Measurements from ENCODE around the gene SERPINE2. TPM values are rescaled to one million over a fixed set of nuclear protein-coding genes. Genes with fewer than 3 reads are reported as not detected.

Gene SERPINE2
- total RNA-seq, 6 donors from 2014 or later = 1.0 to 11.7 (median 3.3) TPM

DNA sequence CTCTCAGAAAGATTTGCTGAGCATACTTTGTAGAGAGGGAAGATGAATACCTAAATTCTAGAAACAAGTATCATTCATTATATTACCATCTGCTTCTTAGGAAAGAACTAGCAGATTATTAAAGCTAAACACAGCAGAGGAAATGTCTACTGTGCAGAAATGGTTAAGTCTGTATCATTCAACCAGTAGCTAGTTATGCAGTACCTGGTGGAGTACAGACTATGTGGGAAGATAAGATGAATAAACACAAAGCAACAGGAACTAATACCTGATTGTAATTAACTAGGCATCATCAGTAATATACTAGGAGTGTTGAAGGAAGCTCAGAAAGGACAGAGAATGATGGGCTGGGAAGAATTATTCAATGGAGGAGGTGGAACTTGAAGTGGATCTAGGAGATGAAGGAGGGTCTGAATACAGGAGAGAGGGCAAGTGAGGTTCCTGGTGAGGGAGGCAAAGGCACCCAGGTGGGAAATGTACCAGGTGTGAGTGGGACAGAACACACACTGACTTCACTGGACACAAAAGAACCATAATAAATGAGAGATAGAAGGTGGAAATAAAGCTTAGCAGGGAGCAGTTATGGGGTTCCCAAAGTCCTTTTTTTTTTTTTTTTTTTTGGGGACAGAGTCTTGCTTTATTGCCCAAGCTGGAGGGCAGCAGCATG, 103.5 kb downstream of the SERPINE2 start:
- ATAC-seq (ENCODE audit: low FRiP score in 2 of 2) (no peak), DNase-seq (no peak)
- Histone ChIP-seq H3K27me3 (no peaks in the 10 kb centered on the region), H3K9me3 (no peaks in the 10 kb centered on the region), H3K36me3 (no peaks in the 10 kb centered on the region), H3K27ac (no peak overlapping the region), H3K4me1 (peaks cover 29 to 83% (median 61%) of the 10 kb centered on the region in 4 donors), H3K4me3 (no peak overlapping the region)
- TF ChIP-seq EP300 (IDR thresholded peaks at IDR 0.05) (no peak), POLR2A (IDR thresholded peaks at IDR 0.05) (no peak), POLR2AphosphoS5 (IDR thresholded peaks at IDR 0.05) (no peak)
- TF ChIP-seq, protein P1, sequence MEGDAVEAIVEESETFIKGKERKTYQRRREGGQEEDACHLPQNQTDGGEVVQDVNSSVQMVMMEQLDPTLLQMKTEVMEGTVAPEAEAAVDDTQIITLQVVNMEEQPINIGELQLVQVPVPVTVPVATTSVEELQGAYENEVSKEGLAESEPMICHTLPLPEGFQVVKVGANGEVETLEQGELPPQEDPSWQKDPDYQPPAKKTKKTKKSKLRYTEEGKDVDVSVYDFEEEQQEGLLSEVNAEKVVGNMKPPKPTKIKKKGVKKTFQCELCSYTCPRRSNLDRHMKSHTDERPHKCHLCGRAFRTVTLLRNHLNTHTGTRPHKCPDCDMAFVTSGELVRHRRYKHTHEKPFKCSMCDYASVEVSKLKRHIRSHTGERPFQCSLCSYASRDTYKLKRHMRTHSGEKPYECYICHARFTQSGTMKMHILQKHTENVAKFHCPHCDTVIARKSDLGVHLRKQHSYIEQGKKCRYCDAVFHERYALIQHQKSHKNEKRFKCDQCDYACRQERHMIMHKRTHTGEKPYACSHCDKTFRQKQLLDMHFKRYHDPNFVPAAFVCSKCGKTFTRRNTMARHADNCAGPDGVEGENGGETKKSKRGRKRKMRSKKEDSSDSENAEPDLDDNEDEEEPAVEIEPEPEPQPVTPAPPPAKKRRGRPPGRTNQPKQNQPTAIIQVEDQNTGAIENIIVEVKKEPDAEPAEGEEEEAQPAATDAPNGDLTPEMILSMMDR (IDR thresholded peaks at IDR 0.05) = no peak

DNA sequence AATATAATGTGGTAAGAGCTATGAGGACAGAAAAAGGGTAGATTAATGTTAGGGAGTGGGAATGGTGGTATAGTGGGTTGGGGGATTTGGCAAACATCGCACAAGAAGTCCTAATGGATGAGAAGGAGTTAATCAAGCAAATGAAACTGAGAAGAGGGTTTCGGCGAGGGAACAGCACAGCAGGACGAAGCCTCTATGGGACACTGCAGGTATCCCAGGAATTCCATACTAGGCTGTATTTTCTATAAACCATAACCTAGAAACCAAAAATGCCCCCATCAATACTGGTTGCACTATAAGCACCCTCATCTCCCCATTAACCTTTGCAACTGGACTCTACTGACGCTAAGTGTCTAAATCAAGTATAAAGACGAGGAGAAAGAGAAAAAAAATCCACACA, 104.2 kb downstream of the SERPINE2 start:
- no peak overlapping the region for H3K4me3 ChIP-seq
- no peaks in the 10 kb centered on the region for H3K9me3 ChIP-seq
- no peak for TF ChIP-seq EP300 (IDR thresholded peaks at IDR 0.05)
- TF ChIP-seq, protein P1 (IDR thresholded peaks at IDR 0.05) = no peak
- no peak for TF ChIP-seq POLR2A (IDR thresholded peaks at IDR 0.05)
- TF ChIP-seq POLR2AphosphoS5 (IDR thresholded peaks at IDR 0.05) = no peak
- no peaks in the 10 kb centered on the region for H3K27me3 ChIP-seq
- no peak overlapping the region for H3K27ac ChIP-seq
- no peak for ATAC-seq (ENCODE audit: low FRiP score in 2 of 2)
- no peak for DNase-seq
- peaks cover 36 to 86% (median 66%) of the 10 kb centered on the region in 4 donors for H3K4me1 ChIP-seq
- H3K36me3 ChIP-seq = no peaks in the 10 kb centered on the region
- WGBS, 2 donors = 69 to 73% methylated on average over 6 of the region's 6 CpGs

DNA sequence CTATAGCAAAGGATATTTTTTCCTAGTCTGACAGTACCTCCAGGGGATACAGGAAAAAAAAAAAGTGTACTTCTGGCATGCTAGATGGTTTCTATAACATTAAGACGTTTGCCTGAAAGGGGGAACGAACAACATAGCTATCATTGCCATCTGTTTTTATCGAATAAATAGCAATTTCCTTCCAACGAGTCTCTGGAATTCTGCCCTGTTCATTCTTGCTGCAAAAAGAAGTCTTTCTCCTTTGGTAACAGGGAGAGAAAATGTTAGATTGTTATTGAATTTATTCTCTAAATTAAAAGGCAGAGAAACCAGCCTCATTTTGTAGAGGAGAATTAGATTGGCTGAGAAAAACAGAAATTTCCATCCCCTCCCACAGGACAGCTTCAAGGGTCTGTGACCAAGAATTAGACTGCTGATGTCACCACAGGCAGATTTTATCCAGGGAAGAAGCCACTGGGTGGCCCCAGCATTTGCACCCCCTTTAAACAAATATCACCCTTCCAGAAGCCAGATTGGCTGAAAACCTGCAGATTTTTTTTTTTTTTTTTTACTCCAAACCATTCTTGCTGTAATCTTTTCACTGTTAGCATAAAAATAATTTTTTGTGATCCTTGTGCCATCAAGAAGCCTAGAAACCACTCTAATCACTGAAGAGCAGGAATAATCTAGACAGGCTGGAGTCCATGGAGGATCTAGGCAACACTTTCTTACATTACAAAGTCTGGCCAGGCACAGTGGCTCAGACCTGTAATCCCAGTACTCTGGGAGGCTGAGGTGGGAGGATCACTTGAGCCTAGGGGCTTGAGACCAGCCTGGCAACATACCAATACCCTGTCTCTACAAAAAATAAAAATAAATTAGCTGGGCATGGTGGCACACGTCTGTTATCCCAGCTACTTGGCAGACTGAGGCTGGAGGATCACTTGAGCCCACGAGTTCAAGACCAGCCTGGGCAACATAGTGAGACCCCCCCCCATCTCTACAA, 106.0 kb downstream of the SERPINE2 start:
- WGBS, 2 donors = 54 to 55% methylated on average over 6 of the region's 6 CpGs
- H3K36me3 ChIP-seq = no peaks in the 10 kb centered on the region
- ATAC-seq (ENCODE audit: low FRiP score in 2 of 2) (no peak), DNase-seq (no peak)
- H3K27ac ChIP-seq = no peak overlapping the region
- no peak for TF ChIP-seq POLR2AphosphoS5 (IDR thresholded peaks at IDR 0.05)
- TF ChIP-seq POLR2A (IDR thresholded peaks at IDR 0.05) = no peak
- no peak for TF ChIP-seq EP300 (IDR thresholded peaks at IDR 0.05)
- TF ChIP-seq, protein P1 (IDR thresholded peaks at IDR 0.05) = no peak
- H3K4me3 ChIP-seq = no peak overlapping the region
- H3K4me1 ChIP-seq = peaks cover 49 to 89% (median 70%) of the 10 kb centered on the region in 4 donors
- H3K27me3 ChIP-seq = no peaks in the 10 kb centered on the region
- no peaks in the 10 kb centered on the region for H3K9me3 ChIP-seq

DNA sequence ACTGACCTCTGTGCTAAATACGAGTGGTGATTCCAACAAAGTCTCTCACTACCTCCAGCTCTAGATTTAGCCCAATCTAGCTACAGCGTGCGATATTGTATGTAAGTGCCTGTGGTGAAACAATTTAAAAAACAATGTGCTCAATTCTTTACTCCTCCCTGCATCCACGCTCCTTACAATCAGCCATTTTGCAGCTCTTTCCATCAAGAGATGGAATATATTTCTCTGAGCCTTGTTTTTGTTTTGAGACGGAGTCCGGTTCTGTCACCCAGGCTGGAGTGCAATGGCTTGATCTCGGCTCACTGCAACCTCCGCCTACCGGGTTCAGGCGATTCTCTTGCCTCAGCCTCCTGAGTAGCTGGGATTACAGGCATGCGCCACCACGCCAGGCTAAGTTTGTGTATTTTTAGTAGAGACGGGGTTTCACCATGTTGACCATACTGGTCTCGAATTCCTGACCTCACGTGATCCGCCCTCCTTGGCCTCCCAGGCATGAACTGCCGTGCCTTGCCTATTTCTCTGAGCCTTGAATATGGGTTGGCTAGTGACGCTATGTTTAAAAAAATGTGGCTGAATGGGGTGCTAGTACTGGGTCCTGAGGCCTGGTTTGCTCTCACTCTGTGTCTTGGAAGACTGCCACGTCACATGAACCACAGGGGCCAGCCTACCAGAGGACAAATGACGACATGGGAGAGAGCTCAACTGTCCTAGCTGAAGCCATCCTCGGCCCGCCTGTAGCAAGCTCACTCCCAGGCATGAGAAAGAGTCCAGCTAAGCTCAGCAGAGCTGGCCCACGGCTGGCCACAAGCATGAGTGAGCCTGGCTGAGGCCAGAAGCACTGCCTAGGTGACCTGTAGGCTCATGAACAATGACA, 108.7 kb downstream of the SERPINE2 start:
- Histone ChIP-seq H3K27me3 (no peaks in the 10 kb centered on the region), H3K36me3 (no peaks in the 10 kb centered on the region), H3K9me3 (no peaks in the 10 kb centered on the region), H3K27ac (peak overlapping the region in 2 of 4 donors; percentile 45 to 57), H3K4me3 (no peak overlapping the region), H3K4me1 (peaks cover 30 to 63% (median 51%) of the 10 kb centered on the region in 4 donors)
- 66 to 74% methylated on average over 21 to 23 of the region's 23 CpGs for WGBS, 2 donors
- DNase-seq (peak; percentile 40 to 72), ATAC-seq (ENCODE audit: low FRiP score in 2 of 2) (peak; percentile 72 to 73)
- TF ChIP-seq, protein P1 (IDR thresholded peaks at IDR 0.05) = no peak
- TF ChIP-seq POLR2A (IDR thresholded peaks at IDR 0.05) (peak in 1 of 4 donors; percentile 21), EP300 (IDR thresholded peaks at IDR 0.05) (no peak), POLR2AphosphoS5 (IDR thresholded peaks at IDR 0.05) (no peak)

All from upper lobe of left lung (tissue), 6 donors.